Brain microvascular endothelial cell (primary cell): ENCODE measurements around the gene KCNAB1.

Source experiments
- DNase-seq: peaks from one replicate; pipeline ENCODE4 v3.0.0-alpha.2; 2020
- H3K27ac ChIP-seq: fragments of 250-450 bp; sonication (Bioruptor Pico); 2 replicates; pipeline ENCODE4 v1.5.1; 2020; ENCODE audit warnings: mild to moderate bottlenecking, moderate library complexity
- H3K27me3 ChIP-seq: fragments of 250-450 bp; sonication (Bioruptor Pico); replicated peaks from 2 replicates; pipeline ENCODE4 v1.5.1; 2020; ENCODE audit warnings: mild to moderate bottlenecking
- H3K36me3 ChIP-seq: fragments of 250-450 bp; sonication (Bioruptor Pico); replicated peaks from 2 replicates; pipeline ENCODE4 v1.5.1; 2020; ENCODE audit warnings: mild to moderate bottlenecking
- H3K4me3 ChIP-seq: 2 replicates; pipeline ENCODE4 v1.5.1; 2011; ENCODE audit warnings: low read depth, mild to moderate bottlenecking, control low read depth, low read length, moderate library complexity
- CTCF ChIP-seq: IDR thresholded peaks from 2 replicates; pipeline ENCODE4 v1.5.1; 2011; ENCODE audit warnings: low read depth, mild to moderate bottlenecking, moderate library complexity, low read length, control low read depth, inconsistent platforms; ENCODE audit errors: missing control alignments
- in situ Hi-C: cut with HindIII; loops from 2 replicates; pipeline ENCODE4 v1.10.0; 2017; ENCODE audit warnings: low sequenced_read_pairs, low pct_ligation_motif_present

KCNAB1 gene

DNA sequence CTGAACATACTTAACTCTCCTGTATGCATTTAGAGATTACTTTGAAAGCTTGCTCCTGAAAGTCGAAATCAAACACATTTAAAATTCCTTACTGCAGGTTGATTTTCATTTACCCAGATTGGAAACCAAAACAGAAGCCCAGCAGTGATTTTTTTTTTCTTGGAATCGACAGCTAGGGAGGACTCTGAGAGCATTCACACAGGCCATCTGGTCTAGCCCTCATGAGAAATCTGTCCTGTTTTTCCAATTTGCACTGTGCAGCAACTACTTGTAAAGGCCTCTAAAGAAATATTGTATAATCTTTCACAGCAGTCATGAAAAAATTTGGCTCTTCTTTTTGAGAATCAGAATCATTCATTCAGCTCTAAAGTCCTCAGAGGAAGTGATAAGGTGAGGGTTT is 179.2 kb downstream of the KCNAB1 start:
- H3K36me3 ChIP-seq = no peaks in the 10 kb centered on the region
- in situ Hi-C loops = no loop called here
- no peak for TF ChIP-seq CTCF
- no peak for DNase-seq
- H3K27ac ChIP-seq = no peak overlapping the region
- H3K27me3 ChIP-seq = no peaks in the 10 kb centered on the region
- H3K4me3 ChIP-seq = no peak overlapping the region

DNA sequence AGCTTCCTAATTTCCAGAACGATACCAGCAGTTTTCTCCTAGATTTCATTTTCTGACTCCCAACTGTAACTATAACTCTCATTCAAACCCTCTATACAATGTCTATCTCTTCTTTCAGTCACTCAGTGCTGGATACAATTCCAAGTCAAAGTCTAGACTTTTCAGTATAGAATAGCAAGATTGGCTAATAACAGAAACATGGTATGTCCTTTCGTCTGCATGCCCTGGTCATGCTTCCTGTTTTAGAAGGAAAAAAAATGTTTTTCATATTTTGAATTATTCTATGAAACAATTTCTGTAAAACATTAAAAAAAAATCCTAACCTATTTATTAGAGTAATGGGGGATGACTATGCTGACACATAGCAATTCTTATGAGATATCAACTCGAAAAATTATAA is 180.0 kb downstream of the KCNAB1 start:
- Histone ChIP-seq H3K4me3 (no peak overlapping the region), H3K27me3 (no peaks in the 10 kb centered on the region), H3K27ac (no peak overlapping the region), H3K36me3 (no peaks in the 10 kb centered on the region)
- in situ Hi-C loops = no loop called here
- DNase-seq = no peak
- no peak for TF ChIP-seq CTCF

DNA sequence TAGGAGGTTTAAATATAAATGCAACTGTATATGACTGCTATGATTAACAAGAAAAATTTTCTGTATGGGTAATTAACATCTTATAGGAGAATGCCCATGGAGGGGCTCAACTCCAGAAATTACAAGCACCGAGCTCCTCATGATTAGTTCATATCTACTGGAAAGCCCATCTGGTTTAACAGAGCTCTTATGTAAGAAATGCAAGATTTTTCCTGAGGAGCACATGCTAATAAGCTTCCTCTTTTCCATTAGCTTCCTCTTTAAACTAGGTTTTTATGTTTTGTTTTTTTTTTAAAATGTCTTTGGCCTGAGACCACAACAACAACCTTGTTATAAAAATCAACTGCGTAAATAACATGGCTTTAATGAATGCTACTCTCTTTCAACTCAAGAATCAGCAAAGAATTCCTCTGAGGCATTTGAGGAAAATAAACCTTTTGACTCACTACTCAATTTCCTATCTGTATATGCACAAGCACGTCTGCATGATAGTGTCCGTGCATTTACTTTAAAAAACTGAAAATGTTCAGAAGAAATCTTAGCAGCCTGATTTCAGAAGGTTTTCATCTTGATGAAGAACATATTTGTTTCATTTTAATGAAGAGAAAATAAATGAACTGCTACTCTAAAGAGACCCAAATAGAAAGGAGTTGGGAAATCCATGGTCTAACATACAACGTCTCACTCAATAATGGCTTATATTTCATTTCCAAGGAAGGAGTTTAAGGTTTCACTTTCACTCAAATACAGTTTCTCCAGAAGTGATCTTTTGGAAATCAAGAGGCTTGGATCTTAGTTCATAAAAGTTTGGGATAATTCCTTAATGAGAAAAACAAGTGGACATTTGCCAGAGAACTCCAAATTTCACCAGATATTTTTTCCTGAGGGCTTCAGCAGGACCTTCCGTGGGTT is 180.8 kb downstream of the KCNAB1 start:
- Histone ChIP-seq H3K27ac (no peak overlapping the region), H3K36me3 (no peaks in the 10 kb centered on the region), H3K27me3 (no peaks in the 10 kb centered on the region), H3K4me3 (no peak overlapping the region)
- TF ChIP-seq CTCF = no peak
- no peak for DNase-seq
- in situ Hi-C loops = no loop called here

GRCh38 chr3:156303001-156303707 is 182.8 kb downstream of the KCNAB1 start:
- no peaks in the 10 kb centered on the region for H3K36me3 ChIP-seq
- H3K27ac ChIP-seq = no peak overlapping the region
- H3K4me3 ChIP-seq = no peak overlapping the region
- no peak for DNase-seq
- in situ Hi-C loops = no loop called here
- no peak for TF ChIP-seq CTCF
- no peaks in the 10 kb centered on the region for H3K27me3 ChIP-seq

DNA sequence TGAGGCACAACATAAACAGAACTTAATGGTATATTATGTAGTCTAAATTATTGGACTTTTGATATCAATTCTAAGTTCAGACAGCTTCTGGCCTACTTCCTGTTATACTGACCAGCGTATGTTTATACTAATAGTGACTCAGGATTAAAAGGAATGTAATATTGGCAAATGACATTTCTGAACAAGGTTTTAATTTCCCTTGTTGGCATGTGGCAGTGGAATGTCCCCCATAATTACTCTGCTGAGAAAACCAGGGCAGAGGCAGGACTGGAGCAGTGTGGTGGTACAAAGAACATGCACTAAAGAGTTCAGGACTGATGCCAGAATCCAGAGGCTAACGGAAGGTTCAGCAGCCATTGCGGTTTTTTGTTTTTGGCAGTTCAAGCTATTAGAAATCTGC is 184.0 kb downstream of the KCNAB1 start:
- DNase-seq = peak; percentile 20
- no peaks in the 10 kb centered on the region for H3K27me3 ChIP-seq
- peak overlapping the region; percentile 31 for H3K27ac ChIP-seq
- in situ Hi-C loops = no loop called here
- H3K36me3 ChIP-seq = no peaks in the 10 kb centered on the region
- H3K4me3 ChIP-seq = no peak overlapping the region
- TF ChIP-seq CTCF = no peak
